HepG2 (cell line): ENCODE results near the gene LSM2. TPM values are rescaled to one million over a fixed set of nuclear protein-coding genes. Genes with fewer than 3 reads are reported as not detected.
A peak's percentile ranks its signal among the peaks of the same experiment; 100 is the strongest.

Experiments used
- AGO2 ChIP-seq: fragments of 200-400 bp; formaldehyde crosslinking; optimal IDR thresholded peaks from 2 replicates; pipeline ENCODE3; 2017; ENCODE audit warnings: mild to moderate bottlenecking, low read depth, low read length, moderate library complexity
- ARID2 ChIP-seq: sonication (generic); formaldehyde crosslinking; IDR thresholded peaks from 2 replicates; pipeline ENCODE4 v1.8.1; 2022; ENCODE audit warnings: mild to moderate bottlenecking, missing genetic modification reagents, borderline replicate concordance
- ATF4 ChIP-seq, 2 experiments: fragments of 450-650 bp in 1 of 2; sonication (generic) in 1 of 2; formaldehyde crosslinking; IDR thresholded peaks; 2 replicates each; pipeline versions ENCODE4 v1.5.0 to v1.8.0; 2020 to 2022; ENCODE audit warnings: mild to moderate bottlenecking in 1 of 2, missing genetic modification reagents in 1 of 2
- CTCF ChIP-seq: sonication (generic); formaldehyde crosslinking; IDR thresholded peaks from 2 replicates; pipeline ENCODE4 v1.5.0; 2020; ENCODE audit warnings: mild to moderate bottlenecking, missing genetic modification reagents, moderate library complexity
- ETV6 ChIP-seq: sonication (generic); formaldehyde crosslinking; conservative IDR thresholded peaks from 2 replicates; pipeline ENCODE4 v1.4.0; 2020; ENCODE audit warnings: missing genetic modification reagents
- FOXP4 ChIP-seq: sonication (generic); formaldehyde crosslinking; IDR thresholded peaks from 2 replicates; pipeline ENCODE4 v1.4.0; 2020; ENCODE audit warnings: missing genetic modification reagents
- MAX ChIP-seq: IDR thresholded peaks from 2 replicates; pipeline ENCODE4 v1.6.1; 2012; ENCODE audit warnings: inconsistent platforms
- NR0B2 ChIP-seq: sonication (generic); formaldehyde crosslinking; IDR thresholded peaks from 2 replicates; pipeline ENCODE4 v1.4.0; 2020; ENCODE audit warnings: mild to moderate bottlenecking, missing genetic modification reagents
- PCBP1 ChIP-seq: fragments of 200-400 bp; formaldehyde crosslinking; IDR thresholded peaks from 2 replicates; pipeline ENCODE4 v1.6.1; 2017; ENCODE audit warnings: mild to moderate bottlenecking, low read depth, low read length, borderline replicate concordance
- RBFOX2 ChIP-seq: fragments of 200-400 bp; formaldehyde crosslinking; IDR thresholded peaks from 2 replicates; pipeline ENCODE4 v1.6.1; 2017; ENCODE audit warnings: low read depth, mild to moderate bottlenecking, low read length
- RXRB ChIP-seq: IDR thresholded peaks from 2 replicates; pipeline ENCODE4 v1.6.1; 2016; ENCODE audit warnings: borderline replicate concordance, missing genetic modification reagents, missing compliant biosample characterization
- SNAI1 ChIP-seq: sonication (generic); formaldehyde crosslinking; IDR thresholded peaks from 2 replicates; pipeline ENCODE4 v1.5.0; 2020; ENCODE audit warnings: mild to moderate bottlenecking, missing genetic modification reagents, borderline replicate concordance
- ZBTB3 ChIP-seq: sonication (generic); formaldehyde crosslinking; IDR thresholded peaks from 2 replicates; pipeline ENCODE4 v1.4.0; 2020; ENCODE audit warnings: low read depth, mild to moderate bottlenecking, moderate library complexity, missing genetic modification reagents, borderline replicate concordance
- ZBTB33 ChIP-seq: sonication (generic); formaldehyde crosslinking; IDR thresholded peaks from 2 replicates; pipeline ENCODE4 v1.4.0; 2020; ENCODE audit warnings: missing genetic modification reagents
- ZFP37 ChIP-seq: sonication (generic); formaldehyde crosslinking; IDR thresholded peaks from 2 replicates; pipeline ENCODE4 v1.4.0; 2020; ENCODE audit warnings: missing genetic modification reagents, borderline replicate concordance
- ZNF263 ChIP-seq: sonication (generic); formaldehyde crosslinking; IDR thresholded peaks from 2 replicates; pipeline ENCODE4 v1.4.0; 2020; ENCODE audit warnings: missing genetic modification reagents
- ZNF34 ChIP-seq: sonication (generic); formaldehyde crosslinking; IDR thresholded peaks from 2 replicates; pipeline ENCODE4 v1.4.0; 2020; ENCODE audit warnings: mild to moderate bottlenecking, missing genetic modification reagents, borderline replicate concordance
- ZNF432 ChIP-seq: sonication (generic); formaldehyde crosslinking; IDR thresholded peaks from 2 replicates; pipeline ENCODE4 v1.5.0; 2020; ENCODE audit warnings: missing genetic modification reagents, mild to moderate bottlenecking, borderline replicate concordance
- ZNF550 ChIP-seq: sonication (generic); formaldehyde crosslinking; IDR thresholded peaks from 2 replicates; pipeline ENCODE4 v1.4.0; 2020; ENCODE audit warnings: mild to moderate bottlenecking, missing genetic modification reagents, borderline replicate concordance
- ZNF746 ChIP-seq: sonication (generic); formaldehyde crosslinking; IDR thresholded peaks from 2 replicates; pipeline ENCODE4 v1.8.0; 2022; ENCODE audit warnings: mild to moderate bottlenecking, missing genetic modification reagents
- polyA plus RNA-seq, 8 experiments: library from polyadenylated mRNA; depleted of rRNA in 3 of 8; stranded (reverse) in 7 of 8; unstranded in 1 of 8; fragments of >200 nt; fragmentation: Illumina TruSeq in 4 of 8; extraction: Trizol in 4 of 8; gene quantifications; 2 replicates each; pipeline versions ENCODE4 v1.2.1 to v1.2.3, GENCODE V29; 2011 to 2016; ENCODE audit warnings: low read depth in 4 of 8, missing spikeins in 1 of 8, mixed read lengths in 1 of 8; ENCODE audit not compliant: insufficient read depth in 1 of 8
- total RNA-seq, 5 experiments: library from RNA; depleted of rRNA; stranded (reverse); fragments of >200 nt; fragmentation: Illumina TruSeq; extraction: Trizol; gene quantifications; 2 replicates each; pipeline ENCODE4 v1.2.3, GENCODE V29; 2016; ENCODE audit warnings: low read depth in 1 of 5

LSM2 gene
- total and polyA plus RNA-seq, 2 of the 13 experiments (the other 11 are each of a cell fraction or from before 2014, with no cell fraction given), result 69.4 to 90.5 TPM

- TF ChIP-seq RBFOX2, result no peak; the same call in 1 of the 2 replicates
- no peak; the same call in 1 of the 2 replicates for TF ChIP-seq RXRB (CRISPR knock-in tag)
- no peak for TF ChIP-seq PCBP1
- no peak for TF ChIP-seq ZBTB33
- TF ChIP-seq ZFP37, result no peak
- 0 out of 2 replicates have a peak, but pooled peaks have one; percentile 18 for TF ChIP-seq CTCF (CRISPR knock-in tag)
- 0 out of 2 replicates have a peak, but pooled peaks have one; percentile 32 for TF ChIP-seq ZNF34 (CRISPR knock-in tag)
- TF ChIP-seq ZNF550 (CRISPR knock-in tag), result no peak
- no peak for TF ChIP-seq SNAI1 (CRISPR knock-in tag)
- no peak for TF ChIP-seq ARID2 (CRISPR knock-in tag)
- no peak for TF ChIP-seq FOXP4
- no peak for TF ChIP-seq ZNF263 (CRISPR knock-in tag)
- TF ChIP-seq AGO2, result no peak
- no peak for TF ChIP-seq ETV6
- TF ChIP-seq ZBTB3, result no peak
- 0 out of 4 replicates have a peak, but pooled peaks of 1 of the 2 experiments have one; percentile 16 for TF ChIP-seq ATF4 (CRISPR knock-in tag; IDR thresholded peaks at IDR 0.05)
- TF ChIP-seq MAX, result peak; percentile 42; the same call in 1 of the 2 replicates
- no peak for TF ChIP-seq NR0B2
- TF ChIP-seq ZNF432, result no peak
- no peak for TF ChIP-seq ZNF746
These were observed 30.0 kb upstream of the LSM2 start (continued) for GRCh38 chr6:31836474-31837368.
